T-helper 1 cell treated with Interleukin-12 subunit alpha and Interleukin-12 subunit beta and Interleukin-4 antibody, amounts not matched to agents 30 μg/mL and 1 μg/mL, for 36 hours (primary cell): ENCODE measurements around the gene FGF22.
"Not testable (repeated sequence)": the region's sequence is repeated elsewhere in the genome, so short reads cannot be mapped to it uniquely, and the experiment has no call there.

Experiments used
- H3K27ac Mint-ChIP-seq: one replicate; pipeline ENCODE4 v1.8.0; 2021; ENCODE audit warnings: mild to moderate bottlenecking, mixed read lengths
- H3K27me3 Mint-ChIP-seq: one replicate; pipeline ENCODE4 v1.8.0; 2021; ENCODE audit warnings: low read depth, mixed read lengths
- H3K36me3 Mint-ChIP-seq: one replicate; pipeline ENCODE4 v1.8.0; 2021; ENCODE audit warnings: low read depth, mixed read lengths
- H3K4me1 Mint-ChIP-seq: one replicate; pipeline ENCODE4 v1.8.0; 2021; ENCODE audit warnings: low read depth, mixed read lengths
- H3K4me3 Mint-ChIP-seq: one replicate; pipeline ENCODE4 v1.8.0; 2021; ENCODE audit warnings: mild to moderate bottlenecking, moderate library complexity, mixed read lengths
- H3K9me3 Mint-ChIP-seq: one replicate; pipeline ENCODE4 v1.8.0; 2021; ENCODE audit warnings: mixed read lengths

The FGF22 gene

GRCh38 chr19:602391-603301 lies 37.0 kb upstream of the FGF22 start:
- Mint-ChIP-seq H3K9me3 (no peaks in the 10 kb centered on the region), H3K36me3 (no peaks in the 10 kb centered on the region), H3K27me3 (no peaks in the 10 kb centered on the region)

GRCh38 chr19:603302-603639 lies 36.4 kb upstream of the FGF22 start:
- H3K36me3 Mint-ChIP-seq, H3K9me3 Mint-ChIP-seq, H3K4me3 Mint-ChIP-seq, H3K27me3 Mint-ChIP-seq, H3K4me1 Mint-ChIP-seq, H3K27ac Mint-ChIP-seq: not testable (repeated sequence)

More at GRCh38 chr19:602391-603301, 37.0 kb upstream of the FGF22 start:
- Mint-ChIP-seq H3K27ac (no peak overlapping the region), H3K4me1 (no peaks in the 10 kb centered on the region), H3K4me3 (no peak overlapping the region)

GRCh38 chr19:603779-604178 lies 35.9 kb upstream of the FGF22 start:
- not testable (repeated sequence) for H3K4me1 Mint-ChIP-seq, H3K36me3 Mint-ChIP-seq, H3K27me3 Mint-ChIP-seq, H3K9me3 Mint-ChIP-seq, H3K27ac Mint-ChIP-seq, H3K4me3 Mint-ChIP-seq

GRCh38 chr19:604355-604754 lies 35.3 kb upstream of the FGF22 start:
- no peaks in the 10 kb centered on the region for H3K27me3 Mint-ChIP-seq
- no peaks in the 10 kb centered on the region for H3K9me3 Mint-ChIP-seq
- H3K36me3 Mint-ChIP-seq: no peaks in the 10 kb centered on the region
- H3K4me3 Mint-ChIP-seq: no peak overlapping the region
- H3K4me1 Mint-ChIP-seq: no peaks in the 10 kb centered on the region
- H3K27ac Mint-ChIP-seq: no peak overlapping the region

GRCh38 chr19:605061-605971 lies 34.4 kb upstream of the FGF22 start:
- H3K9me3 Mint-ChIP-seq, H3K27ac Mint-ChIP-seq, H3K4me1 Mint-ChIP-seq, H3K4me3 Mint-ChIP-seq, H3K27me3 Mint-ChIP-seq, H3K36me3 Mint-ChIP-seq: not testable (repeated sequence)

- Mint-ChIP-seq H3K27ac (no peak overlapping the region), H3K27me3 (no peaks in the 10 kb centered on the region), H3K36me3 (peaks cover 2% of the 10 kb centered on the region), H3K4me3 (no peak overlapping the region), H3K9me3 (no peaks in the 10 kb centered on the region), H3K4me1 (peaks cover 5% of the 10 kb centered on the region)
These were observed 32.2 kb upstream of the FGF22 start for GRCh38 chr19:607301-608154.

GRCh38 chr19:608155-609003 lies 31.3 kb upstream of the FGF22 start:
- H3K9me3 Mint-ChIP-seq: no peaks in the 10 kb centered on the region
- no peak overlapping the region for H3K4me3 Mint-ChIP-seq
- peaks cover 5% of the 10 kb centered on the region for H3K4me1 Mint-ChIP-seq
- no peaks in the 10 kb centered on the region for H3K27me3 Mint-ChIP-seq
- no peak overlapping the region for H3K27ac Mint-ChIP-seq
- peaks cover 2% of the 10 kb centered on the region for H3K36me3 Mint-ChIP-seq

DNA sequence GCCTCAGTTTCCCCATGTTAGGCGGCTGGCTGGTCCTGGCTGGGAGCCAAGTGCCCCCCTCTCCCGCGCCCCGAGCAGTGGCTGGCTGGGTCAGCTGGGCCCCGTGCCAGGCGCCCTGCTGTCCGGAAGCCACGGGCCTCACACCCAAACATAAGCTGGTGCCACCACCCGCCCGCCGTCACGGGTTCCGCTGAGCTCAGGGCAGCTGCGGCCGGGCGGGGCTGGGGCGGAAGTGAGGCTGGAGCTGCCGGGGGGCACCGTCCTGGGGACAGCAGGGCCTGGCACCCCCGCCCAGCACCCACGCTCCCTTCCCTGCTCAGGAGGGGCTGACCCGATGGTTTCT lies 30.7 kb upstream of the FGF22 start:
- Mint-ChIP-seq H3K27me3 (no peaks in the 10 kb centered on the region), H3K36me3 (peaks cover 2% of the 10 kb centered on the region), H3K4me3 (no peak overlapping the region), H3K9me3 (no peaks in the 10 kb centered on the region), H3K27ac (no peak overlapping the region), H3K4me1 (peaks cover 5% of the 10 kb centered on the region)

DNA sequence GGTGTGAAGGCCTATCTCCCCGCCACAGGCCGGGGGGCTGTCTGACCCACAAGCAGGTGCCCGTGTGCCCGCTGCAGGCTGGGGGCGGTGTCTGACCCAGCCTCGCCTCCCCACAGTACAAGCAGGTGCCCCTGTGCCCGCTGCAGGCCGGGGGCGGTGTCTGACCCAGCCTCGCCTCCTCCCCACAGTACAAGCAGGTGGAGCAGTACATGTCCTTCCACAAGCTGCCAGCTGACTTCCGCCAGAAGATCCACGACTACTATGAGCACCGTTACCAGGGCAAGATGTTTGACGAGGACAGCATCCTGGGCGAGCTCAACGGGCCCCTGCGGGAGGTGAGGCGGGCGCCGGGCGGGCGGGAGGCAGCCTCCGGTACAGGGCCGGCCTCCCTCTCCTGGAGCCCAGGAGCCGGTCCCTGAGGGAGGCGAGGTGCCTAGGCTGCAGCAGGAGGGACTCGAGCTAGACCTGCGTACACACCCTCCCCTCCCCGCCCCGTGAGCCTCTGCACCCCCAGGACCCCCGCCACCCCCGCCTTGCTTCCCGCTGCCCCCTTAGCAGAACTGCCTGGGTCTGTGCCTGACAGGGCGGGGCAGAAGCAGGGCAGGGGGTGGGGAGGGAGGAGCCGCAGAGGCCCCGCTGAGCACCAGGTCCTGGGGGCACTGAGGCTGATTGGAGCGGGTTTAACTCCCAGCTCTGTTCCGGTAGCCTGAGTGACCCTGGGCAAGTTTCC lies 29.4 kb upstream of the FGF22 start:
- peak overlapping the region; percentile 96 for H3K27ac Mint-ChIP-seq
- H3K36me3 Mint-ChIP-seq: peaks cover 7% of the 10 kb centered on the region
- no peaks in the 10 kb centered on the region for H3K9me3 Mint-ChIP-seq
- H3K4me1 Mint-ChIP-seq: peaks cover 5% of the 10 kb centered on the region
- H3K27me3 Mint-ChIP-seq: no peaks in the 10 kb centered on the region
- H3K4me3 Mint-ChIP-seq: peak overlapping the region; percentile 93

DNA sequence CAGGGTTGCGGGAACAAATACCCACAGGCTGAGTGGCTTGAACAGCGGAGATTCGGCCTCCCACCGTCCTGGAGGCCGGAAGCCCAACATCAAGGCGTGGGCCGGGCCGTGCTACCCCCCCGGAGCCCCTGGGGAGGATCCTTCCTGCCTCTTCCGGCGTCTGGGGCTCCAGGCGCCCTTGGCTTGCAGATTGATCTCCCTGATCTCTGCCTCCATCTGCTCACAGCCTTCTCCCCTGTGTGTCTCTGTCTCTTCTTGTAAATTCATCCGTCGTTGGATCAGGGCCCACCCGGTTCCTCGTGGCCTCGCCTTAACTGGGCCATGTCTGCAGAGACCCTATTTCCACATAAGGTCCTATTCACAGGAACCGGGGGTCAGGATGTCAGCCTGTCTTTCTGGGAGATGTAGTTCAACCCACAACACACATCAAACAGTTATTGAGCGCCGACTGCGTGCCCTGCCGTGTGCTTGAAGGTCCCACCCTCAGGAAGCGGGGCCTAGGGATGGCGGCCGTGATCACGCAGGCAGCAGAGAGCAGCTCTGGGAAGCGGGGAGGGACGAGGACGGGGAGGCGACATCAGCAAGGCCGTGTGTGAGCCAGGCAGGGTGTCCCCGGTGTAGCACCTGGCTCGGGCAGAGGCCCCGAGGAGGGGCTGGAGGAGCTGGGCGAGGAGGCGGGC lies 28.7 kb upstream of the FGF22 start:
- Mint-ChIP-seq H3K27ac (peak overlapping the region; percentile 96), H3K27me3 (peaks cover 4% of the 10 kb centered on the region), H3K9me3 (no peaks in the 10 kb centered on the region)

GRCh38 chr19:611481-611868 lies 28.2 kb upstream of the FGF22 start:
- no peaks in the 10 kb centered on the region for H3K9me3 Mint-ChIP-seq
- peaks cover 9% of the 10 kb centered on the region for H3K4me1 Mint-ChIP-seq
- H3K27me3 Mint-ChIP-seq: peaks cover 4% of the 10 kb centered on the region
- peaks cover 11% of the 10 kb centered on the region for H3K36me3 Mint-ChIP-seq
- peak overlapping the region; percentile 61 for H3K27ac Mint-ChIP-seq
- H3K4me3 Mint-ChIP-seq: peak overlapping the region; percentile 93

More for the DNA sequence above, 28.7 kb upstream of the FGF22 start:
- peaks cover 9% of the 10 kb centered on the region for H3K4me1 Mint-ChIP-seq
- H3K36me3 Mint-ChIP-seq: peaks cover 11% of the 10 kb centered on the region
- peak overlapping the region; percentile 93 for H3K4me3 Mint-ChIP-seq

DNA sequence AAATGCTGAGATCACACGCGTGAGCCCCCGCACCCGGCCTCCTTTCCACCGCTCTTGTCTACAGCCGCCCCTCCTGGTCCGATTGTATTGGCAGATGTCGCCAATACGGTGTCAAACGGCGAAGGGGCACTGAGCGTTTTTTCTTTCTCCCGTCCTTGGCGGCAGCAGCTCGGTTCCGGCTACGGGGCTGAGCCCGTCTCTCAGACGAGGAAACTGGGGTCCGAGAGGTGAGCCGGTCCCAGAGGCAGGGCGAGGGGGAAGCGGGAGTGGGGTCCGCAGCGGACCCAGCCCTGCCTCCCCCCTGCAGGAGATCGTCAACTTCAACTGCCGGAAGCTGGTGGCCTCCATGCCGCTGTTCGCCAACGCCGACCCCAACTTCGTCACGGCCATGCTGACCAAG lies 26.7 kb upstream of the FGF22 start:
- Mint-ChIP-seq H3K27ac (no peak overlapping the region), H3K4me3 (no peak overlapping the region), H3K4me1 (peaks cover 9% of the 10 kb centered on the region), H3K9me3 (no peaks in the 10 kb centered on the region), H3K27me3 (peaks cover 4% of the 10 kb centered on the region), H3K36me3 (peaks cover 13% of the 10 kb centered on the region)
